Measurements from ENCODE around the gene LAMA2. TPM values are rescaled to one million over a fixed set of nuclear protein-coding genes. Genes with fewer than 3 reads are reported as not detected.

LAMA2 gene
- total and polyA plus RNA-seq, 2 of the 8 experiments (the other 6 are each of a cell fraction or from before 2014, with no cell fraction given): 1.3 to 3.8 TPM

GRCh38 chr6:129055796-129056195 is 172.9 kb downstream of the LAMA2 start (continued):
- no peak for TF ChIP-seq NANOG (IDR thresholded peaks at IDR 0.05; ENCODE audit: insufficient read depth, low read depth, low read length, poor library complexity, severe bottlenecking)
- TF ChIP-seq SP2 (IDR thresholded peaks at IDR 0.05; ENCODE audit: low read length): no peak
- no peak for TF ChIP-seq RAD21 (IDR thresholded peaks at IDR 0.05 in 1 of 2, conservative IDR thresholded peaks at IDR 0.05 in 1 of 2; ENCODE audit: low read depth in 2 of 2, low read length in 2 of 2)
- TF ChIP-seq EZH2 (IDR thresholded peaks at IDR 0.05; ENCODE audit: low read depth, low read length, severe bottlenecking): no peak
